ENCODE results near the gene EYS.
"Not testable (repeated sequence)": the region's sequence is repeated elsewhere in the genome, so short reads cannot be mapped to it uniquely, and the experiment has no call there.

Gene EYS

DNA sequence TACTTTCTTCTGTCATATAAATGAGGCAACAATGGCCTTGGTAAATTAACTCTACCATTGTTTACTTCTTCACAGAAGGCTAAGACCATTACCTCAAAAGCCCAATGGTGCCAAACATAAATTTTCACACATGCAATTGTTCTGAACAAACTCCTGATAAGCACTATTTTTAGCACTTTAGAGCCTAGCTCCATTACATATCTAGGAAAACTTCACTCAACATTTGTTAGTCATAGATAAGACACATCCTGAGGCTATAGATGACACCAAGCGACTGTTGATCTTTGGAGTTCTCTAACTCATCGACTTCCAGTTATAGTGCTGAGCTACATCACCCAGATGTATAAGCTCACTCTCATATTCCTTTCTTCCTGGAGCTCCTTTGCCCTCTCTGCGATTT lies 245.9 kb downstream of the EYS start:
- no peak for DNase-seq (ENCODE audit: low read depth in 2 of 2)

DNA sequence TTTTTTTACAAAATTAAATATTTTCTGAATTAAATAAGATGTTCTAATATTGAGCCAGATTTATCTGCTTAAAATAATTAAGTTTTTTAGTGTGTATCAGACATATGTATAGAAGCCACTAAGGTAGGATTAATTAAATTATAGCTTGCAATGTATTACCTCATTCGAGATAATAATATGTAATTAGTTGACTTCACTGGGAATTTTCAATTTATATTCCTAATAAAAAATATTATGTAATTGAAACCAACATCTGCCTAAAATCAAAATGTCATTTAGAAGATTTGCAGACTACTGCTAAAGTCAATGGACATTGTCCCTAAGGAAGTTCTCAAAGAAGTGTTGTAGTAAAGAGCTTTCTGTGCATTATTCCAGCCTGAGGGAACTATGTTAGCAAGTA lies 254.7 kb downstream of the EYS start:
- DNase-seq (ENCODE audit: low read depth in 2 of 2), result no peak

GRCh38 chr6:65450451-65450850 lies 256.6 kb downstream of the EYS start:
- no peak for DNase-seq (ENCODE audit: low read depth in 2 of 2)

DNA sequence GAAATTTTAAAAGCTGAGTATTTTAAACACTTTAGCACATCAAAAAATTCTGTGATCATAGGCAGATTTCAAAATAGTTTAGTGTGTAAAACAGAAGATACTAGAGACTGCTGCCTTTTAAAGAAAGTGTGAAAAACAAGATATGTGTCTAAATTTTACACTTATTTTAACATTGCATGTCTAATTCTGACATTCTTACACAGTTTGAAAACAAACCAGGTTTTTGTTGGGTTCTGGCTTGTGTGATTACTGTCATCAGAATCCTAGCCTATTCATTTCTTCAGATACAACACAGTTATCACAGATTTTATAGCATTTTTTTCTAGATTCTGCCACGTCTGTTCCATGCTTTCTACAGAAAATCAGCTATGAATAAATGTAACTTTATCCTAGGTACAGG lies 257.1 kb downstream of the EYS start:
- no peak for DNase-seq (ENCODE audit: low read depth in 2 of 2)

DNA sequence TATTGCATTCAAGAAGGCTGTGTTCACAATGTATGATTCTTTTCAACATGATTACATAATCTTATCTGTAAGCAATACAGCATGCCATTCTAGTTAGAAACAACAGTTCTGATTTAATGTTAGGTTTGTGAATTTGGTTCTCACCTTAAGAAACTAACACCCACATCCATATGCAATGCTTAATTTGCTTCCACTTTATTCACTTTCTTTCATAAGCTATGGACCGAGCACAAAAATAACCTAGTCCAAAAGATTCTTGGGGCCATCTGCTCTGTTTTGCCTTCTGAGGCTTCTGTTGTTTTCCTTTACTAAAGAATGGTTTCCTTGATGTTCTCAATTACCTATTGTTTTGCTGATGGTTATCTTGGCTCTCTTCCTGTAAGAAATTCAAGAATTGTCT lies 258.2 kb downstream of the EYS start:
- no peak for DNase-seq (ENCODE audit: low read depth in 2 of 2)

- no peak for DNase-seq (ENCODE audit: low read depth in 2 of 2)
Observed at GRCh38 chr6:65436281-65436680, 270.7 kb downstream of the EYS start.

GRCh38 chr6:65416621-65417020 lies 290.4 kb downstream of the EYS start:
- DNase-seq (ENCODE audit: low read depth in 2 of 2), result no peak

DNA sequence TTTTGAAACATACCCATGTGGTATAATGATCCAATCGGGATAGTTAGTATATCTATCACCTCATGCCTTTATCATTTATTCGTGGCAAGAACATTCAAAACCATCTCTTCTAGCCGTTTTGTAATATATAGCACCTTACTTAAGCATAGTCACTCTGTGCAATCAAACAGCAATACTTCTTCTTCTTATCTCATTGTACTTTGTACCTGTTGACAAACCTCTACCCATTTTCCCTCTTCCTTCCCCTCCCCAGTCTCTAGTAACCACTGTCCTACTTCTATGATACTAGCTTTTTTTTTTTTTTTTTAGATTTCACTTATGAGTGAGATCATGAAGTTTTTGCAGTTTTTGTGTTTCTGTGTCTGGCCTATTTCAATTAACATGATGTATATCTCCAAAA lies 296.7 kb downstream of the EYS start:
- no peak for DNase-seq (ENCODE audit: low read depth in 2 of 2)

DNA sequence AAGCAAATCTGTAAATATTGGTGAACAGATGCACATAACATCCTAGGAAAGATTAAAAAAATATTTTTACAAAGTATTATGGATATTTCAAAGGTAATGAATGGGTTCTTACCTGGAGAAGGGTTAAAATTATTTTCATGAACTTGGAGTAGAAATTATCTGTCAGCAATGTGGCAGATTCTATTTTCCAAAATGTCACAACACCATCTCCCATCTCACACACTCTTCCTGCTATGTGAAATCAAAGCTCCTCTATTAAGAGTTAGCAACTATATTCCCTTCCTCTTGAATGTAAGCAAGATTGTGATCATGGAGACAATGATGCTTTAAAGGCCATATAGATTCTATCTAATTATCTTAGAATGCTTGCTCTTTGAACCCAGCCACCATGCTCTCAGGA lies 304.5 kb downstream of the EYS start:
- DNase-seq (ENCODE audit: low read depth in 2 of 2), result no peak

DNA sequence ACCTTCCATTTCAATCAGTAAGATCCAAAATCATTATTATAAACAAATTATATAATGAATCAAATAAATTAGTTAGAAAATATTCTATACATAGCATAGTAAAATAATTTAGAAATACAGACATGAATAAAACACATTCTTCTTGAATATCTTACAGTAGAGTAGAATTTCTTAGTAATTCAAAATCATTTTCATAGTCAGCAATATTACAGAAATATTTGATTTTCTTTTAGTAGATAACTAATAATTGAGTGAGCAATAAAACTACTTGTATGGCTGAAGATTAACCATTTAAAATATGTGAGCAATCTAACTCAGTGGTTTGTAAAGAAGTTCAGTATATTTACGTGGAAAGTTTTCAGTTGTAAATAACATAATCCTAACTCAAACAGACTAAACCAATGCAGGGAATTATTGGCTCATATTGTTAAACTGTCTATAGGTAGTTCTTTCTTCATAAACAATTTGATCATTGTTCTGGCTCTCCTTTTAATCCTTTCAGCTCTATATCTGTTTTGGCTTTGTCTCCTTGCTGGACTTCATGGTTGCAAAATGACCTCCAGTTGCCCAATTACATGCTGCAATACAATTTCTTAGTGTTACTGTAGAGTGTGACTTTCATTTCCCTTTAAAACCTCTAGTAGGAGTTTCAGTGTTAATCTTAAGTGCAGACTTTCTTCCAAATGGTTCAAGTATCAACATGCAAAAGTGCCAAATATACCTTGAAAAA lies 307.5 kb downstream of the EYS start:
- DNase-seq (ENCODE audit: low read depth in 2 of 2), result no peak

GRCh38 chr6:65398851-65399250 lies 308.2 kb downstream of the EYS start:
- no peak for DNase-seq (ENCODE audit: low read depth in 2 of 2)

DNA sequence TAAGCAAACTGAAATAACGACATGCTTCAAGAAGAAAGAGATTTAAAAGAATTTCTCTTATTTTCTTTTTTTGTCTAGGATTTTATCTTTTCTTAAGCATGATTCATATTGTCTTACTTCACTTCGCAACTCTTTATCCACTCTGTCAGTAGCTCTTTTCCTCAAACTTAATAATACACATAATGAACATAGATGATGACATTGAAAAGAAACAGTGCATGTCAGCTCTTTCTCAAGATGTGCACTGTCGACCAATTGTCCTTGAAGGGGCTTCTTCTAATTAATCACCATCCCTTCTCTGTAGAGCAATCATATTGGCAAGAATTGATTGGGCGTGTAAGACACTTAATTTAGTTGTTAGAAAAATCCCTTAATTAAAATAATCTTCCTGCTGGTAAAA lies 356.5 kb downstream of the EYS start:
- no peak for DNase-seq (ENCODE audit: low read depth in 2 of 2)

DNA sequence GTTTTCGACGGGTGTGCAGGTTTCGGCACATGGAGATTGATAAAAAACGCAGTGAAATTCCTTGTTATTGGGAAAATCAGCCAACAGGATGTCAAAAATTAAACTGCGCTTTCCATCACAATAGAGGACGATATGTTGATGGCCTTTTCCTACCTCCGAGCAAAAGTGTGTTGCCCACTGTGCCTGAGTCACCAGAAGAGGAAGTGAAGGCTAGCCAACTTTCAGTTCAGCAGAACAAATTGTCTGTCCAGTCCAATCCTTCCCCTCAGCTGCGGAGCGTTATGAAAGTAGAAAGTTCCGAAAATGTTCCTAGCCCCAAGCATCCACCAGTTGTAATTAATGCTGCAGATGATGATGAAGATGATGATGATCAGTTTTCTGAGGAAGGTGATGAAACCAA lies 404.4 kb downstream of the EYS start:
- DNase-seq (ENCODE audit: low read depth in 2 of 2), result not testable (repeated sequence)

- no peak for DNase-seq (ENCODE audit: low read depth in 2 of 2)
Observed at GRCh38 chr6:65299236-65299635, 407.8 kb downstream of the EYS start.

GRCh38 chr6:65295812-65296211 lies 411.2 kb downstream of the EYS start:
- DNase-seq (ENCODE audit: low read depth in 2 of 2), result no peak

- no peak for DNase-seq (ENCODE audit: low read depth in 2 of 2)
Observed at GRCh38 chr6:65289491-65289890, 417.5 kb downstream of the EYS start.

GRCh38 chr6:65285275-65285674 lies 421.8 kb downstream of the EYS start:
- DNase-seq (ENCODE audit: low read depth in 2 of 2), result no peak

DNA sequence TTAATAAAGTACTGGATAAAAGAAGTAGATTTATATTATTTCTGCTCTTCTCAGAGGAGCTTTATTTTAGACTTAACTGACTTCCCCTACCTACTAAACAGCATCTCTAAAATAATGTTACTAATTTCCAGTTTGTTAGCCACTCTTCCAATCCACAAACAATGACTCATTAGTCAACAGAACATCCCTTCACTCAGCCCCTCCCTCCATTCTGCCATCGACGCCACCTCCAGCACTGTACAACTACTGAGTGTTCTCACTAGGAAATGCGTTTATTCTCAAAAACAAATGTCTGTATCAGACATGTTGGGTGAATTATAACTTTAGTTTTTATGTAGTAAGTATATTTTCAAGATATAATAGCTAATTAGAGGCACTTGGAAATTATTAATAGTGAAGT lies 427.0 kb downstream of the EYS start:
- DNase-seq (ENCODE audit: low read depth in 2 of 2), result no peak

- DNase-seq (ENCODE audit: low read depth in 2 of 2), result no peak
Observed at GRCh38 chr6:65262241-65262640, 444.8 kb downstream of the EYS start.

GRCh38 chr6:65259982-65260381 lies 447.0 kb downstream of the EYS start:
- DNase-seq (ENCODE audit: low read depth in 2 of 2), result no peak

DNA sequence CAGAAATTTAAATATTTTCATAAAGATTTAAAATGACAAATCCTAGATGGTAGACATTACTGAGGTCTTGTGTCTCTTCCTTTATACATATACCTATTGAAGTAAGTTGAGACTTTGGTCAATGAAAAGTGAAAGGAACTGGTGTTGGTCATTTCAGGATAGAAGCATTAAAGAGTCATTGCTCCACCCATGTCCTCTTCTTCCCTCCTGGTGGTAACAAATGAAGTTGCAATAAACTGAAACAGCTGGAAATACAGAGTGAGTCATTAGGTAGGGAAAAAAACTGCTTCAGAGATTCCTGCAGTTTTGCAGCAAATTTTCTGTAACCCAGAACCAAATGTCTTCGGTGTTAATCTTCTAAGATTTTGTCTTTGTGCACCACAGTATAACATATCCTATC lies 448.0 kb downstream of the EYS start:
- no peak for DNase-seq (ENCODE audit: low read depth in 2 of 2)

DNA sequence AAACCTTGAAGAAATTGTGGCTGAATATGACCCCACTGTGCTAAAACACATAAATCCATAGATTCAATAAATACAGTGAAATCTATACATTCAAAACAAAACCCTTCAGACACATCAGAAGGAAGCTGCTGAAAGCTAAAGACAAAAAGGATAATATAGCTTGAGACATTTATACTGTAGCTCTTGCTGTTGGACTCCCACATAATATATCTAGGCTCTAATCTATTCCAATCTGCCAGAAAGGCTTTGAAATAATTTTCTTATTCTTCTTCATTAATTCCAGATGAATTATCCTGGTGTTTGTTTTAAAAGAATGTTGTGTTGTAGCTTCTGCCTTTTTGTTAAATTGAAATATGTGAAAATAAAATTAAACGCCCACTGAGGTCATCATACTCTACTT lies 454.0 kb downstream of the EYS start:
- no peak for DNase-seq (ENCODE audit: low read depth in 2 of 2)

DNA sequence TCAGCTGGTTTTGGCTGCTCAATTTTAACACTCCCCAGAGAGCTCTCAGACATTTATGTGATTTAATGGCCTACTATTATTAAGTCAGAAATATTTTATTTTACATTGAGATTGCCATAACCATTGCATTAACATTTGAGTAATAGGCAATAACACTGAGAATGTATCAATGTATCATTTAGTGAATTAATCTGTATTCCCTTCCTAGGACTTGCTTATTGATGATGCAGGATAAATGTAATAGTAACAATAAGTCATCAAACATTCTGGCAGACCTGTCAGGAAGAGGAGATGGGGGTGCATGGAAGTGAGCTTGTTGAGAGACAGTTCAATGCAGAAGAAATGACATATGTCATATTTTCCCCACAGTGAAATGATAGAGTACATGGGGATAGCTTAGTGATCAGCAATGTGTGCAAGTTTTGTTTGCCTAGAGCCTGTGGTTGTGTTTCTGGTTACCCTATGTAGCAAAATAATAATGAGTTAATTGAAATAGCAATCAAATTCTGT lies 458.9 kb downstream of the EYS start:
- DNase-seq (ENCODE audit: low read depth in 2 of 2), result no peak

GRCh38 chr6:65231616-65232015 lies 475.4 kb downstream of the EYS start:
- DNase-seq (ENCODE audit: low read depth in 2 of 2), result no peak
